Stimulated activated CD4-positive, alpha-beta T cell treated with anti-CD3 and anti-CD28 coated beads, Interleukin-12 subunit alpha, Interleukin-12 subunit beta, amount 100 ng/mL, for 24 hours (primary cell): Measurements from ENCODE around the gene SYNGR3.
"Not testable (repeated sequence)": the region's sequence is repeated elsewhere in the genome, so short reads cannot be mapped to it uniquely, and the experiment has no call there.

Experiments used
- DNase-seq, 2 experiments: peaks; one replicate each; pipeline ENCODE4 v3.0.0-alpha.2; 2020; ENCODE audit warnings: low read depth in 2 of 2

Gene SYNGR3

GRCh38 chr16:2008009-2008526 is 18.3 kb downstream of the SYNGR3 start:
- DNase-seq, result no peak

DNA sequence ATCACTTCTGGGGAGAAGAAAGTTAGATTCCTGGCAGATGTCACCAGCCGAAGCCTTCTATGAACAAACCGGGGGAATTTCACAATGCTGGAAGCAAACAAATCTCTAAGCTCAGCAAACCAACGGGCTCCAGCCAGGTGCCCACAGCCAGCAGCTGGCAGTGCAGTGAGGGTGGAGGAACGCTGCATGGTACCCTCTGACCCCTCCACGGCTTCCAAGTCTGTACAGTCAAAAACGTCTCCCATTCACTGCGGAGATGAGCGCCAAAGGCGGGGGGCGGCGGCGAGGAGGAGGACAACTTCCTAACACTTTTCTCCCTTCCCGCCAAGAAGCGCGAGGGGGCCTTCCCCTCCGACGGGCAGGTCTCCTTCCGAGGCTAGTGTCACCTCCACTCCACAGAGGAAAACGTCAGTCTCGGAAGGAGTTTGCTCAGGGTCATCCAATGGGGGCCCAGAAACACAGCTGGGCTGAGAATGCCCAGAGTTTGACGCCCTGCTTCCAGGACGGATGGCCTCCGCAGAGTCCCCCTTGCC is 18.9 kb downstream of the SYNGR3 start:
- DNase-seq, result peak in 1 of 2 experiments; percentile 41

- no peak for DNase-seq
Measured at GRCh38 chr16:2009164-2009711, 19.5 kb downstream of the SYNGR3 start.

DNA sequence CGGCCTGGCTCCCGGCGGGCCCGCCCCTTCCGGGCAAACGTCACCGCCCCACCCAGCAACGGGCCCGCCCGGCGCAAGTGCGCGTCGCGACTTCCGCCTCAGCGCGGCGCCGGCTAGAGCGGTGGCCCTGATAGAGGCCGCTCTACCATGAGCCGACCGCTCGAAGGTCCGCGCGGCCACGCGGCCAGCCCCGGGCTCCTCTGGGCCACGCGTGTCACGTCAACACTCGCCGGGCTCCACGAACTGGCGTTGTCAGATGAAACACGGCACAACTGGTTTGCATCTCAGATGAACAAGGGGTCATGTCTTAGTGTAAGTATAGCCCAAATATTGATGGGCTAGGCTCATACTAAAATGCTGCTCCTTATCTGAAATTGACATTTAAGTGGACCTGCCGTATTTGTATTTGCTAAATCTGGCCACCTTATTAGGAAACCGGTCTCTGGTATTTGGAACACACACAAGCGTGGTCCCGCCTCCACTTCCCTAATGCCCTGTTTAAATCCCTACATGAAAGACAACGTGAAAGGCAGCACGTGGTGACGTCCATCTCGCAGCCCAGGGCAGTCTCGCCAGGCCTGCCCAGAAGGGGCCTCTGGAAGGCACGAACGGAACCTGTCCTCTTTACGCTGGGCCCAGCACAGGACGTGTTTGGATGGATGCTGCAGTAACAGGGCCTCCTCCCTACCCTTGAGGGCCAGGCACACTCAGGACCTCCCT is 20.2 kb downstream of the SYNGR3 start, which contains the start of gene ZNF598:
Gene ZNF598 (minus strand): TSS at position 31 of the 720 bp plus-strand sequence.
- DNase-seq, result peak; percentile 59 to 69

DNA sequence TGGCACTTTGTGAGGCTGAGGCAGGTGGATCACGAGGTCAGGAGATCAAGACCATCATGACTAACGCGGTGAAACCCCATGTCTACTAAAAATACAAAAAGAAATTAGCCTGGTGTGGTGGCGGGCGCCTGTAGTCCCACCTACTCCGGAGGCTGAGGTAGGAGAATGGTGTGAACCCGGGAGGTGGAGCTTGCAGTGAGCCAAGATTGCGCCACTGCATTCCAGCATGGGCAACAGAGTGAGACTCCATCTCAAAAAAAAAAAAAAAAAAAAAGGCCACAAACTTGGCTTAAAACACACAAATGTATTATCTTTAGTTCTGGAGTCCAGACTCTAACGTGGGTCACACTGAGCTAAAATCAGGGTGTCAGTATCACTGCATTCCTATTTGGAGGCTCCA is 22.0 kb downstream of the SYNGR3 start:
- DNase-seq, result not testable (repeated sequence)

GRCh38 chr16:2013527-2013926 is 23.8 kb downstream of the SYNGR3 start:
- no peak for DNase-seq

DNA sequence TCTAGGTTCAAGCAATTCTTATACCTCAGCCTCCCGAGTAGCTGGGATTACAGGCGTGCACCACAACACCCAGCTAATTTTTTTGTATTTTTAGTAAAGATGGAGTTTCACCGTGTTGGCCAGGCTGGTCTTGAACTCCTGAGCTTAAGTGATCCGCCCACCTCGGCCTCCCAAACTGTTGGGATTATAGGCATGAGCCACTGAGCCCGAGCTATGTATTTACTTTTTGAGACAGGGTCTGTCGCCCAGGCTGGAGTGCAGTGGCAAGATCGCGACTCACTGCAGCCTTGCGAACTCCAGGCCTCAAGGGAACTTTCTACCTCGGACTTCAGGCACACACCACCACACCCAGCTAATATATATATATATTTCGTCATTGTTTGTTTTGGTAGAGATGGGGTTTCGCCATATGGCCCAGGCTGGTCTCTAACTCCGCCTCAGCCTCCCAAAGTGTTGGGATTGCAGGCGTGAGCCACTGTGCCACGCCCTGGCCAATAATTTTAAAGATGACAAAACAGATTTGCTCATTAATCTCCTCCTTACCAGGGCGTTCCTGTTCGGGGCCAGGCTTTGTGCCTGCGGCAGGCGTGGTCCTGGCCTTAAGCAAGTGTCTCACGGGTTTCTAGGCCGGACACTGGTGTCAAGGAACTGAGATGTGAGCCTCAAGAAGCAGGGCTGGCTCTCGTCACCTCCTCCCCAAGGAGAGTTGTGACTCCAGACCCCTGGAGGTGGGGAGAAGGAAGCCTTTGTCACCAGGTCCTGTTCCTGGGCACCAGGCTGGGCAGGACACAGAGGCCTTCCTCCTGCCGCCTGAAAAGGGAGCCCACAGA is 25.6 kb downstream of the SYNGR3 start:
- no peak for DNase-seq

GRCh38 chr16:2015947-2016208 is 26.1 kb downstream of the SYNGR3 start:
- DNase-seq, result no peak

DNA sequence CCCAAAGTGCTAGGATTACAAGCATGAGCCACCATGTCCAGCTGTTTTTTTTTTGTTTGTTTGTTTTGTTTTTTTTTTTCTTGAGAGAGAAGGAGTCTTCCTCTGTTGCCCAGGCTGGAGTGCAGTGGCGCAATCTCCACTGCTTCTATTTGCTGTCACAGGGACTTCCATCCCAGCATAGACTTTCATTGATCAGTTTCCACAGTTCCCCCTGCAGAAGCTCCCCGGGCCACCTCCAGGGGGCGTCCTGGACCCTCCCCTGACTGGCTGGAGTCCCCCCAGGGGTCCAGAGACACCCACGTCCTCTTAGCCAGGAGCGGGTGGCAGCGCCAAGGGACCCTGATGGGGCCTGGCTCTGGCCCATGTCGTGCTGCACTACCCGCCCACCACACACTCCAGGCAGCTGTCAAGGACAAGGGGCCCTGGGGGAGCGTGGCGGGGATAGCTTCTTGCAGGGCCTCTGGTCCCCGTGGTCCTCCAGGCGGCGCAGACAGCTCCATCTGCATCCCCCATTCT is 26.7 kb downstream of the SYNGR3 start:
- DNase-seq, result no peak

GRCh38 chr16:2019518-2019920 is 29.7 kb downstream of the SYNGR3 start, which contains the start of gene NPW:
TSS of gene NPW (plus strand) at chr16:2019785.
- DNase-seq, result no peak

DNA sequence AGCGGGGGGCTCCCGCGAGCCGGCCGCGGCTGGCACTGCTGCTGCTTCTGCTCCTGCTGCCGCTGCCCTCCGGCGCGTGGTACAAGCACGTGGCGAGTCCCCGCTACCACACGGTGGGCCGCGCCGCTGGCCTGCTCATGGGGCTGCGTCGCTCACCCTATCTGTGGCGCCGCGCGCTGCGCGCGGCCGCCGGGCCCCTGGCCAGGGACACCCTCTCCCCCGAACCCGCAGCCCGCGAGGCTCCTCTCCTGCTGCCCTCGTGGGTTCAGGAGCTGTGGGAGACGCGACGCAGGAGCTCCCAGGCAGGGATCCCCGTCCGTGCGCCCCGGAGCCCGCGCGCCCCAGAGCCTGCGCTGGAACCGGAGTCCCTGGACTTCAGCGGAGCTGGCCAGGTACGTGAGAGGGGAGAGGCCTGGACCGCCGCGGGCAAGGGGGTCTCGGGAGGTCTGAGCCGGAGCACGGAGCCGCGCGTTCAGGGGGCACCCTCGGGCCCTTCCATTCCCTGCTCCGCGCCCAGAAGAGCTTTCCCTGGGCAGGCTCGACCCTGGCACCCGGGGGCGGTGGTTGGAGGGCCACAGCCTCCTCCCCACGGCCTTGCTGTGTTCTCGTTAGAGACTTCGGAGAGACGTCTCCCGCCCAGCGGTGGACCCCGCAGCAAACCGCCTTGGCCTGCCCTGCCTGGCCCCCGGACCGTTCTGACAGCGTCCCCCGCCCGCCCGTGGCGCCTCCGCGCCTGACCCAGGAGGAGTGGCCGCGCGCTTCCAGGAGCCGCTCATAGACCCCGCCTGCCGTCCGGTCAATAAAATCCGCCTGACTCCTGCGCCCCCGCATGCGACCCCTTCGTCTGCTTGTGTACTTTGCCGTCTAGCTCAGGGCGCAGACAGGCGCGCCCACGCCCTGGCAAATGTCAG is 30.4 kb downstream of the SYNGR3 start:
- no peak for DNase-seq

DNA sequence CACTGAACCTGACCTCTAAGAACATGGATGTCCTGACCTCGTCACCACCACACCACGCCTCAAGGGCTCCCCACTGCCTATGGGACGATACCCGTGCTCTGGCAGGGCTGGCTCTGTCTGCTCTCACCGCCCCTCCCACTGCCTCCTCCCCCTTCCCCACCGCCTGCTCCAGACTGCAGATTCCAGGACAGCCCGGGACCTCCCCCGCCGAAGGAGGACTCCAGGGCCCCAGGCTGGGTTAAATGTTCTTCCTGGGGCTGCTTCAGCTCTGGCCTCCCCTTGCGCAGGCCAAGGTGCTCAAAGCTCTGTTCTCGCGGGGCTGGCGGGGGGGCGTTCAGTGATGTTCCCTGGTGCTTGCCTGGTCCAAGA is 32.9 kb downstream of the SYNGR3 start:
- DNase-seq, result no peak

DNA sequence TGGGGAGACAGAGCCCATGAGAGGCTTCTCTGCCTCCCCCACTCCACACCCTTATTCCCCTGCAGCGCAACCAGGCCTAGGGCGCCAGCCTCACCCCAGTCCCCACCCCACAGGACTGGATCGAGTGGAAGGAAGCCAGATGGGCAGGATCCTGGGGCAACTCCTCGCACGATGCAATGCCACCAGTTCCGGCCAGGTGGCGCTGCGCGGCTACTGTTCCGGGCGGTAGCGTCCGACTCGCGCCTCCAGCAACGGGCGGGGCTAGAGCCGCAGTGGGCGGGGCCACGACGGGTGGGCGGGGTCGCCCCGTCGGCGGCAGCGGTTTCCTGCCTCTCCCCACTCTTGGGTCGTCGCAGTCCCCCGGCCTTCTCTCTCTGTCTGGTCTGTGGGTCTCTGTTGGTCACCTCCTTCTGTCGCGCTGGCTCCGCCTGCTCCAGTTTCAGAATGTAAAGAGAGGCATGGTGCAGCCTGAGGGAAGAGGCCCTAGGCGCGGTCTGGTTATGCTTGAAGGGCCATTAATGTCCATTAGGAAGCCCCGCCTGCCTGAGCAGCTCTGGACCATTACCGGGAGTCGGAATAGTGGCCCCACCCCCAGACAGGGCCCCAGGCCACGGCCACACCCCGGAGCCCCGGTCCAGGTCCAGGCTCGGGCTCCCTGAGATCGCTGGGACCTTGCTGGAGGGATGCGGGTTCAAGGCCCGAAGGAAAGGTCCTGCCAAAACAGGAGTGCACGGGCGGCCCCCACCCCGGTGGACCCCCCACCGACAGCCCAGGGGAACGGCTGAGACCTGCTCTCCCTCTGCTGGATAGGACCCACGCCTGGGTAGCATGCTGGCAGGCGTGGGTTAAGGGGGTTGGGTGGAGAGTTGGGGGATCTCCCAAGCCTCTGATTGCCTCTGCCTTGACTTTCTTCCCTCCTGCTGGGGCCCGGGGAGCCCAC is 33.6 kb downstream of the SYNGR3 start:
- peak; percentile 88 to 95 for DNase-seq

GRCh38 chr16:2024032-2024420 is 34.3 kb downstream of the SYNGR3 start:
- no peak for DNase-seq

- DNase-seq, result no peak
Measured at GRCh38 chr16:2025251-2025650, 35.5 kb downstream of the SYNGR3 start.

GRCh38 chr16:2025878-2026460 is 36.2 kb downstream of the SYNGR3 start:
- DNase-seq, result no peak

GRCh38 chr16:2026461-2027023 is 36.8 kb downstream of the SYNGR3 start, which contains the start of gene NHERF2:
TSS of gene NHERF2 (plus strand) at chr16:2026902. CDS start at chr16:2027006, 104 bp downstream.
- no peak for DNase-seq

GRCh38 chr16:2027024-2028010 is 37.5 kb downstream of the SYNGR3 start:
- no peak for DNase-seq
